GM19239 (cell line): Measurements from ENCODE around the gene SST.

Source experiments
- DNase-seq: peaks from one replicate; pipeline ENCODE4 v3.0.0; 2011; ENCODE audit warnings: low spot score; ENCODE audit not compliant: insufficient read length
- FAIRE-seq: peaks from 2 replicates; lab custom pipeline; 2011; peaks lifted over from hg19 to GRCh38; lab: Jason Lieb, UNC

Gene SST

GRCh38 chr3:187639927-187640568 lies 30.1 kb downstream of the SST start:
- DNase-seq (no peak), FAIRE-seq (no peak)

- DNase-seq (no peak), FAIRE-seq (no peak)
These were observed 33.7 kb downstream of the SST start for GRCh38 chr3:187636528-187636927.

- FAIRE-seq = no peak
- DNase-seq = no peak
These were observed 39.8 kb downstream of the SST start for GRCh38 chr3:187630404-187630803.

- FAIRE-seq (no peak), DNase-seq (no peak)
These were observed 40.5 kb downstream of the SST start for GRCh38 chr3:187629711-187630110.

- DNase-seq (no peak), FAIRE-seq (no peak)
These were observed 42.0 kb downstream of the SST start for GRCh38 chr3:187628169-187628568.

GRCh38 chr3:187626581-187626980 lies 43.6 kb downstream of the SST start:
- FAIRE-seq = no peak

GRCh38 chr3:187624588-187624987 lies 45.6 kb downstream of the SST start:
- DNase-seq (no peak), FAIRE-seq (no peak)

More at GRCh38 chr3:187626581-187626980, 43.6 kb downstream of the SST start:
- DNase-seq = no peak

GRCh38 chr3:187623285-187623814 lies 46.8 kb downstream of the SST start:
- no peak for DNase-seq

GRCh38 chr3:187621881-187622280 lies 48.3 kb downstream of the SST start:
- no peak for FAIRE-seq
- no peak for DNase-seq

More at GRCh38 chr3:187623285-187623814, 46.8 kb downstream of the SST start:
- FAIRE-seq = no peak

- DNase-seq = no peak
- no peak for FAIRE-seq
These were observed 50.7 kb downstream of the SST start for GRCh38 chr3:187619461-187619860.
